Calu3 (cell line): ENCODE results near the gene EVL. TPM values are rescaled to one million over a fixed set of nuclear protein-coding genes. Genes with fewer than 3 reads are reported as not detected.
A peak's percentile ranks its signal among the peaks of the same experiment; 100 is the strongest.

ENCODE experiments used
- Bru-seq: library from RNA; stranded (reverse); fragments of 400-500 nt; gene quantifications from one replicate; lab custom pipeline; 2021; lab: Mats Ljungman, UMichigan
- BruChase-seq, 2 experiments: library from RNA; stranded (reverse); fragments of 400-500 nt; gene quantifications; one replicate each; lab custom pipeline; 2021; lab: Mats Ljungman, UMichigan
- BruUV-seq: library from RNA; stranded (reverse); fragments of 400-500 nt; replicated peaks from 2 replicates; lab custom pipeline; 2021; lab: Mats Ljungman, UMichigan
- CTCF ChIA-PET: fragments of 300-600 bp; sonication (Branson Sonifier 250); formaldehyde crosslinking; loops from one replicate; lab custom pipeline; 2022; ENCODE audit warnings: antibody characterized with exemption; lab: Charles Lee
- DNase-seq: peaks from one replicate; pipeline ENCODE4 v3.0.0; 2022
- H3K27ac Mint-ChIP-seq: one replicate; pipeline ENCODE4 v1.8.0; 2022; ENCODE audit warnings: mixed read lengths; ENCODE audit not compliant: unreplicated experiment
- H3K27me3 Mint-ChIP-seq: one replicate; pipeline ENCODE4 v1.8.0; 2022; ENCODE audit warnings: mixed read lengths; ENCODE audit not compliant: unreplicated experiment
- H3K36me3 Mint-ChIP-seq: one replicate; pipeline ENCODE4 v1.8.0; 2022; ENCODE audit warnings: mild to moderate bottlenecking, moderate library complexity, mixed read lengths; ENCODE audit not compliant: insufficient read depth, unreplicated experiment
- H3K4me1 Mint-ChIP-seq: one replicate; pipeline ENCODE4 v1.8.0; 2022; ENCODE audit warnings: mild to moderate bottlenecking, low read depth, mixed read lengths; ENCODE audit not compliant: unreplicated experiment
- H3K4me3 Mint-ChIP-seq: one replicate; pipeline ENCODE4 v1.8.0; 2022; ENCODE audit warnings: mild to moderate bottlenecking, low read depth, moderate library complexity, mixed read lengths; ENCODE audit not compliant: unreplicated experiment
- H3K9me3 Mint-ChIP-seq: one replicate; pipeline ENCODE4 v1.8.0; 2022; ENCODE audit warnings: low read depth, mixed read lengths; ENCODE audit not compliant: unreplicated experiment
- intact Hi-C: fragments of 100-400 bp; cut with micrococcal nuclease; formaldehyde crosslinking; loops from one replicate; pipeline ENCODE4 v1.10.0; 2022; ENCODE audit not compliant: unreplicated experiment
- long read RNA-seq: library from polyadenylated mRNA; stranded (forward); transcript quantifications from one replicate; pipeline ENCODE4 v2.0.0, GENCODE V29; 2022
- total RNA-seq: library from RNA; stranded (reverse); gene quantifications from 2 replicates; pipeline ENCODE4 v1.2.3, GENCODE V29; 2022
- TF ChIP-seq, protein P1 (sequence below): fragments of 200-600 bp; IDR thresholded peaks from one replicate; pipeline ENCODE4 v1.8.0; 2022; ENCODE audit warnings: antibody characterized with exemption; ENCODE audit not compliant: unreplicated experiment

The EVL gene, protein sequence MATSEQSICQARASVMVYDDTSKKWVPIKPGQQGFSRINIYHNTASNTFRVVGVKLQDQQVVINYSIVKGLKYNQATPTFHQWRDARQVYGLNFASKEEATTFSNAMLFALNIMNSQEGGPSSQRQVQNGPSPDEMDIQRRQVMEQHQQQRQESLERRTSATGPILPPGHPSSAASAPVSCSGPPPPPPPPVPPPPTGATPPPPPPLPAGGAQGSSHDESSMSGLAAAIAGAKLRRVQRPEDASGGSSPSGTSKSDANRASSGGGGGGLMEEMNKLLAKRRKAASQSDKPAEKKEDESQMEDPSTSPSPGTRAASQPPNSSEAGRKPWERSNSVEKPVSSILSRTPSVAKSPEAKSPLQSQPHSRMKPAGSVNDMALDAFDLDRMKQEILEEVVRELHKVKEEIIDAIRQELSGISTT
- 24.7 and 33.5 TPM in 2 replicates for total RNA-seq
- Bru-seq, nascent RNA = percentile 56 among the genes with signal in this experiment
- BruChase-seq, experiment 1, labeled RNA remaining after a 6-hour chase = percentile 46 among the genes with signal in this experiment
- percentile 47 among the genes with signal in this experiment for BruChase-seq, experiment 2, labeled RNA remaining after a 2-hour chase
- long read RNA-seq, partial matches to known transcripts = 2 of 9 reads
- long read RNA-seq, other reads (novel, unspliced or antisense) = 2 of 9 reads

DNA sequence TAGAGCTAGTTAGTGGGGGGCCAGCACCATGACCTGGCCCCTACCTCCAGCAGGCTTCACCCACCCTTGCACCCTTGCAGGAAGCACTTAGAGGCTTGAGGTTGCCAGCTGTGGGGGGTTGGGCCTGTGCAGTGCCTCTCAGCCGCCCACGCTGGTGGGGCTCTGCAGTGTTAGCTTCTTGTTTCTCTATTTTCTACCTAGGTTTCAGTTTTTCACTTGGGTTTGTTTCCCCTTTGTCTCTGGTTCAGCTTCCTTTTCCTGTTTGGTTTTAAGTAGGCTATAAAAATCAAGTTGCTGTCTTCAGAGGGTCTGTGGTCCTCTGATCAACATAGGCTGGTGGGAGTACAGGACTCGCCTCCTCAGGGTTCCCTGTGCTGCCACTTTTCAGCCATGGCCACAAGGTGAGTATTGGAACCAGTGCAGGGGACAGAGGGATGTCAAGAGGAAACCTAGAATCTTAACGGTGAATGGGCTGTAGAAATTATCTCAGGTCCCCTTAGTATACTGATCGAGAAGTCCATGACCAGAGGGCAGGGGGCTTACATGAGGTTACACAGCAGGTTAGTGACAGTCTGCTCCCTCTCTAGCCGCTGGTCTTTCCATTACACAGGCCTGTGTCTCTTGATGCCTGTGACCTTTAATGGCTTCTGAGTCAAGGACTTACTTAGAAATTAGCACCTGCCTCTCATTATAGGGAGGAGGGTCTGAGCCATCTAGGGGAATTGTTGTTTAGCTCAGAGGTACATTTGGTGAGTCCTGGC, at the start of gene EVL:
Gene EVL, plus strand, starts transcription at position 312 of the 761 bp plus-strand sequence. Its CDS starts 79 bp downstream, at position 391.
- no peak within 1 kb of the TSS for H3K4me3 Mint-ChIP-seq
- H3K36me3 Mint-ChIP-seq = no peaks in the 10 kb centered on the region
- BruUV-seq = no TSS peak
- TF ChIP-seq, protein P1, sequence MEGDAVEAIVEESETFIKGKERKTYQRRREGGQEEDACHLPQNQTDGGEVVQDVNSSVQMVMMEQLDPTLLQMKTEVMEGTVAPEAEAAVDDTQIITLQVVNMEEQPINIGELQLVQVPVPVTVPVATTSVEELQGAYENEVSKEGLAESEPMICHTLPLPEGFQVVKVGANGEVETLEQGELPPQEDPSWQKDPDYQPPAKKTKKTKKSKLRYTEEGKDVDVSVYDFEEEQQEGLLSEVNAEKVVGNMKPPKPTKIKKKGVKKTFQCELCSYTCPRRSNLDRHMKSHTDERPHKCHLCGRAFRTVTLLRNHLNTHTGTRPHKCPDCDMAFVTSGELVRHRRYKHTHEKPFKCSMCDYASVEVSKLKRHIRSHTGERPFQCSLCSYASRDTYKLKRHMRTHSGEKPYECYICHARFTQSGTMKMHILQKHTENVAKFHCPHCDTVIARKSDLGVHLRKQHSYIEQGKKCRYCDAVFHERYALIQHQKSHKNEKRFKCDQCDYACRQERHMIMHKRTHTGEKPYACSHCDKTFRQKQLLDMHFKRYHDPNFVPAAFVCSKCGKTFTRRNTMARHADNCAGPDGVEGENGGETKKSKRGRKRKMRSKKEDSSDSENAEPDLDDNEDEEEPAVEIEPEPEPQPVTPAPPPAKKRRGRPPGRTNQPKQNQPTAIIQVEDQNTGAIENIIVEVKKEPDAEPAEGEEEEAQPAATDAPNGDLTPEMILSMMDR = no peak
- no peak within 1 kb of the TSS for H3K27ac Mint-ChIP-seq
- no peaks in the 10 kb centered on the region for H3K27me3 Mint-ChIP-seq
- no peaks in the 10 kb centered on the region for H3K9me3 Mint-ChIP-seq
- H3K4me1 Mint-ChIP-seq = peaks cover 16% of the 10 kb centered on the region
- no peak for DNase-seq
- intact Hi-C loops = no loop called here
- CTCF ChIA-PET = interaction anchor here (0.6 kb wide), 1 partner anchor 19 kb away, joined by 3 read pairs; no protein-coding TSS in a partner anchor

DNA sequence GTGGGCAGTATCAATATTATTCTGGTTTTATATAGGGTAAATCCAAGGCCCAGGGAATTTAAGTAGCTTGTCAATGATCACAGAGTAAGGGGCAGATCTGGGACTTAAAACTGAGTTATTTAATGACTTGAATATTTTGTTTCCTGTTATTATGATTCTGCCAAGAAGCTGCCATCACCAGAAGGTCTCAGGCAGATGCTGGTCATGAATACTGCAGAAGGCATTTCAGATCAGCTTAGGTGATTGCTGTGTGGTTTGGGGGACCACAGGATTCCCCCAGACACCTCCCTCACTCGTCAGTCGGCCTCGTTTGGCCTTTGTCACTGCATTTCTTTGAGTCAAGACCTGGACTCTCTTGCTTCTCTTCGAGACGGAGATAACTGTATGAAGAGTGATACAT, 47.7 kb upstream of the EVL start:
- H3K27ac Mint-ChIP-seq = no peak overlapping the region
- no peaks in the 10 kb centered on the region for H3K36me3 Mint-ChIP-seq
- no peak overlapping the region for H3K4me3 Mint-ChIP-seq
- DNase-seq = no peak
- intact Hi-C loops = no loop called here
- H3K27me3 Mint-ChIP-seq = no peaks in the 10 kb centered on the region
- no TSS peak for BruUV-seq
- CTCF ChIA-PET = interaction anchor here (0.6 to 0.8 kb wide), 2 partner anchors 12 to 13 kb away, joined by 3 to 4 read pairs; no protein-coding TSS in a partner anchor
- TF ChIP-seq, protein P1 = no peak
- no peaks in the 10 kb centered on the region for H3K9me3 Mint-ChIP-seq
- H3K4me1 Mint-ChIP-seq = no peaks in the 10 kb centered on the region

DNA sequence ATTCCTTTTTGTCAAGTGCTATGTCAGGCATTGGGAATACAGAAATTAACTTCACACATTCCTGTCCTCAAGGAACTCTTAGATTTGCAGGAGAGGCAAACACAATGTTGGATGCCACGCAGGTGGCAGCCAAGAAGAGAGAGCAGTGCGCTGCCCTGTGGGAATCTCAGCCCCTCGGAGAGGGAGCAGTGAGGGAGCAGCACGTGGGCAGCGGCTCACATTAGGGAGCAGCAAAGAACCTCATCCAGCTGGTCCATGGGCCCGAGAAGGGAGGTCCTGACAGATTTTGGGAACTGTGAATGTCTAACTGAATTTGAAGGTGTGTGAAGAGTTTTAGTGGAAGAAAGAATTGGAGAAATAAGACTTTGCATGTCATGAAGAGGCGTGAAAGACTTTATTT, 47.2 kb upstream of the EVL start:
- no TSS peak for BruUV-seq
- no peaks in the 10 kb centered on the region for H3K27me3 Mint-ChIP-seq
- H3K4me1 Mint-ChIP-seq = no peaks in the 10 kb centered on the region
- CTCF ChIA-PET = no interaction called here
- TF ChIP-seq, protein P1 = no peak
- H3K27ac Mint-ChIP-seq = no peak overlapping the region
- H3K36me3 Mint-ChIP-seq = no peaks in the 10 kb centered on the region
- DNase-seq = no peak
- no peak overlapping the region for H3K4me3 Mint-ChIP-seq
- intact Hi-C loops = no loop called here
- no peaks in the 10 kb centered on the region for H3K9me3 Mint-ChIP-seq

DNA sequence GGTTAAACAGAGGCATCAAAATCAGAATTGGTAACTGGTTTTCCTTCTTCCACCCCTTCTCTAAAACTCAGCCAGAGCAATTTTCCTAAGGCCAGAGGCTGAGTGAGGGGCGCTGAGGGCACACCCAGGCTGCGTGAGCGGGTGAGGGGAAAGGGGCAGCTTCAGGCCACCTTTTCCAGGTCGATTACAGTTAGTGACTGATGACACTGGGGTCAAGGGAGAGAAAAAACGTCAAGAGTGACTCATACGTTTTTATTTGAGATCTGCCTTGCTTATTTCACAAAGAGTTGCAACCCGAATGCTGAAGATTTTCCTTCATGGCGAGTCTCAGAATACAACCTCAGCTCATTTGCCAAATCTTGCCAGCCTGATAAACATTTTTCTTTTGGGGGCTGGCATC, 46.7 kb upstream of the EVL start:
- BruUV-seq = no TSS peak
- no peaks in the 10 kb centered on the region for H3K27me3 Mint-ChIP-seq
- intact Hi-C loops = no loop called here
- no peak overlapping the region for H3K4me3 Mint-ChIP-seq
- DNase-seq = no peak
- no peak overlapping the region for H3K27ac Mint-ChIP-seq
- CTCF ChIA-PET = interaction anchor here (0.7 kb wide), 1 partner anchor 25 kb away, joined by 3 read pairs; no protein-coding TSS in a partner anchor
- TF ChIP-seq, protein P1 = no peak
- no peaks in the 10 kb centered on the region for H3K36me3 Mint-ChIP-seq
- no peaks in the 10 kb centered on the region for H3K9me3 Mint-ChIP-seq
- H3K4me1 Mint-ChIP-seq = no peaks in the 10 kb centered on the region
